HK-2 (cell line): ENCODE data around the gene ZNF792.
"Not testable (repeated sequence)": the region's sequence is repeated elsewhere in the genome, so short reads cannot be mapped to it uniquely, and the experiment has no call there.

Experiments used
- DNase-seq: peaks from one replicate; pipeline ENCODE4 v3.0.0-alpha.2; 2018; ENCODE audit not compliant: unreplicated experiment

Gene ZNF792

GRCh38 chr19:34998777-34999497 lies 34.9 kb upstream of the ZNF792 start:
- no peak for DNase-seq

GRCh38 chr19:34998224-34998623 lies 34.2 kb upstream of the ZNF792 start:
- DNase-seq, result not testable (repeated sequence)

- DNase-seq, result no peak
These were observed 33.1 kb upstream of the ZNF792 start for GRCh38 chr19:34997071-34997617.

GRCh38 chr19:34995551-34995950 lies 31.5 kb upstream of the ZNF792 start:
- no peak for DNase-seq

GRCh38 chr19:34994643-34995541 lies 30.9 kb upstream of the ZNF792 start:
- DNase-seq, result no peak

- no peak for DNase-seq
These were observed 30.2 kb upstream of the ZNF792 start for GRCh38 chr19:34994286-34994642.

GRCh38 chr19:34992582-34992981 lies 28.6 kb upstream of the ZNF792 start:
- not testable (repeated sequence) for DNase-seq

- DNase-seq, result no peak
These were observed 27.7 kb upstream of the ZNF792 start for GRCh38 chr19:34991542-34992333.

- DNase-seq, result no peak
These were observed 26.7 kb upstream of the ZNF792 start for GRCh38 chr19:34990578-34991192.

GRCh38 chr19:34989298-34989697 lies 25.3 kb upstream of the ZNF792 start:
- DNase-seq, result no peak

- DNase-seq, result no peak
These were observed 24.1 kb upstream of the ZNF792 start for GRCh38 chr19:34988119-34988518.

GRCh38 chr19:34985249-34986022 lies 21.4 kb upstream of the ZNF792 start:
- no peak for DNase-seq

GRCh38 chr19:34984287-34984686 lies 20.3 kb upstream of the ZNF792 start:
- no peak for DNase-seq

- DNase-seq, result no peak
These were observed 19.8 kb upstream of the ZNF792 start for GRCh38 chr19:34983786-34984185.

- no peak for DNase-seq
These were observed 18.2 kb upstream of the ZNF792 start for GRCh38 chr19:34982275-34982674.

GRCh38 chr19:34979819-34980640 lies 16.0 kb upstream of the ZNF792 start:
- no peak for DNase-seq

GRCh38 chr19:34976611-34977010 lies 12.6 kb upstream of the ZNF792 start:
- no peak for DNase-seq

GRCh38 chr19:34975056-34975455 lies 11.0 kb upstream of the ZNF792 start:
- DNase-seq, result no peak

GRCh38 chr19:34974646-34975045 lies 10.6 kb upstream of the ZNF792 start:
- no peak for DNase-seq

GRCh38 chr19:34972163-34972705 lies 8.2 kb upstream of the ZNF792 start:
- no peak for DNase-seq
